ENCODE measurements around the gene MRPS16. TPM values are rescaled to one million over a fixed set of nuclear protein-coding genes. Genes with fewer than 3 reads are reported as not detected.
"Not testable (repeated sequence)": the region's sequence is repeated elsewhere in the genome, so short reads cannot be mapped to it uniquely, and the experiment has no call there.

Gene MRPS16
- total RNA-seq (2014; rRNA removed; shearing (Covaris generic)): 63.8 and 79.0 TPM in 2 replicates

DNA sequence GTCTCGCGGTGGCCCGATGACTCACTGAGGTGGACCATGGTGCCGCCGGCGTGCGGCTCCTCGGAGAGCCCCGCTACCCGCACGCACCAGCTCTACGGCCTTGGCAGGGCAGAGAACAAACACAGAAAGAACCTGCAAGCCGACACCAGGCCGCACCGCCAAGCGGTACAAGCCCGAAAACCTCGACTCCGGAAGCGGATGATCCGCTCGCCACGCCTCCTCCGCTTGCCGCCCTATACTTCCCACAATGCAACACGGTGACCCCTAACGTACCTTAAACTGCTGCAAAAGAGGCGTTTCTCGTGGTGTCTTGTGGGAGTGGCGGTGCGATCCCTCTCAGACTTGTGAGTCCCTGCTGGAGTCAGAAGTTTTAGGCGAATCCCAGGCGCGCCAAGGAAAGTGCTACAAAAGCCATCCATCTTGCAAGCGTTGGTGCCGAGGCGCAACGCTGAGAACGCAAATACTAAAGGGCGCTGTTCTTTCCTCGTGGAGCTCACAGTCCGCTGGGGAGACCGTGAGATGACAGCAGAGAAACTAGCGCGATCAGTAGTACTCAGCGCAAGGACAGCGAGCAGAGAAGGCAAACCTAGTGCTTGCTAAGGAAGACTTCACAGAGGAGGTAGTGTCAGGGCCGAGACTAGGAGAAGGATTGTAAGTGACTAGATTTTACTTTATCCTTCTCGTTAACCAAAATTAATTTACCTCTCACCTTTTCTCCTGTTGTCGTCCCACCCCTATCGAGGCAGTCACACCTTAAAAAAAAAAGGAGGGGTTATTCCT, at the start of gene MRPS16:
Gene MRPS16, minus strand, starts transcription at position 200 of the 780 bp plus-strand sequence. Its CDS starts 162 bp downstream, at position 38.
- Histone ChIP-seq H3K36me3 (peaks cover 39% of the 10 kb centered on the region), H3K27me3 (replicated peaks) (no peaks in the 10 kb centered on the region), H3K4me3 (peak within 1 kb of the TSS; percentile 63), H3K9me3 (replicated peaks) (no peaks in the 10 kb centered on the region), H3K4me1 (replicated peaks) (peaks cover 15% of the 10 kb centered on the region), H3K27ac (peak within 1 kb of the TSS; percentile 76)
- peak; percentile 96 for DNase-seq (ENCODE audit: low read depth in 1 of 2, low spot score in 2 of 2)

DNA sequence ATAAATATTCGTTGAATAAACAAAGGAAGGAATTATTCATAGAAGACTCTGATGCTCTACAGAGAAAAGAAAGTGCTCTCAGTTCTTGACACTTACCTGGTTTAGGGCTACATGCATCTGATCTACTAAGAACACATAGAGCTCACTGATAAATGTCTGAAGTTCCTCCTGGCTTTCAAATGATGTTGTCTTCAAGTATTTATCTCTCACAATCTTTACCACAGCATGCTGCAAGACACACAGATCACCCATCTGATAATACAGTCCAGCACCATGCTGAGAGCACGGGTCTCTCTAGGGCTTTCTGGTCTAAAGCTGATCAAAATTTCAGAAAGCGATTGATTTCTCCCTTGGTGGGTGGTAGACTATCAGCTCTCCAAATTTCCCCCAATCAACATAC, 44.5 kb upstream of the MRPS16 start:
- Histone ChIP-seq H3K9me3 (replicated peaks) (no peaks in the 10 kb centered on the region), H3K4me3 (no peak overlapping the region), H3K27me3 (replicated peaks) (no peaks in the 10 kb centered on the region; the same call in 1 of the 2 replicates), H3K36me3 (no peaks in the 10 kb centered on the region), H3K4me1 (replicated peaks) (no peaks in the 10 kb centered on the region), H3K27ac (no peak overlapping the region)
- no peak for DNase-seq (ENCODE audit: low read depth in 1 of 2, low spot score in 2 of 2)

DNA sequence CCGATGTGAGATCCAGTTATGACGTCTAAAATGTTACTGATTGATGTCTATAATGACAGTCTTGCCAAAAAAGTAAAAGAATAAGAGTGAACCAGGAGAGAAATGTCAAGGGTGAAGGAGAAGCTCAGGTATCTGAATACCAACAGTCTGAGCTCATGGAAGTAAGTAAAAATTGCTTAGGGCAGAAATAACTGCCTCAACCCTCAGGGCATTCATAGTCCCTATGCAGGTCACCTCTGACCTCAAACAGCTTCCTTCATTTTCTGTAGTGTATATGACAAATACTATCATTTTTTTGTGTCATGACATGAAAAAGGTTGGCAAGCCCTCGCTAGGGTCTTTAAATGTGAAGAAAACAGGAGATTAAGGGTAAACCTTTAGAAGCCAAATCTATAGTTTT, 41.0 kb upstream of the MRPS16 start:
- no peak overlapping the region for H3K4me3 ChIP-seq
- H3K27me3 ChIP-seq (replicated peaks): no peaks in the 10 kb centered on the region; the same call in 1 of the 2 replicates
- H3K36me3 ChIP-seq: no peaks in the 10 kb centered on the region

DNA sequence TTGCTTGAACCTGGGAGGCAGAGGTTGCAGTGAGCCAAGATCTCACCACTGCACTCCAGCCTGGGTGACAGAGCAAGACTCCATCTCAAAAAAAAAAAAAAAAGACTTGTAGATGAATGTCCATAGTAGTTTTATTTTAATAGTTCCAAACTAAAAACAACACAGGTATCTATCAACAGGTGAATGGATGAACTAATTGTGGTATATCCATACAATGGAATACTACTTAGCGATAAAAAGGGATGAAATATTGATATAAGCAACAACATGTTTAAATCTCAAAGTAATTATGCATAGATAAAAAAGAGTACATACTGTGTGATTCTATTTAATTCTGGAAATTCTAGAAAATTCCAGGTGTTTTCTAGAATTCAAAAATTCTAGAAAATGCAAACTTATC, 37.5 kb upstream of the MRPS16 start:
- Histone ChIP-seq H3K4me3 (no peak overlapping the region), H3K27me3 (replicated peaks) (no peaks in the 10 kb centered on the region), H3K4me1 (replicated peaks) (no peaks in the 10 kb centered on the region), H3K27ac (no peak overlapping the region), H3K36me3 (no peaks in the 10 kb centered on the region), H3K9me3 (replicated peaks) (no peaks in the 10 kb centered on the region)
- DNase-seq (ENCODE audit: low read depth in 1 of 2, low spot score in 2 of 2): no peak

More for the DNA sequence above, 41.0 kb upstream of the MRPS16 start:
- no peaks in the 10 kb centered on the region for H3K4me1 ChIP-seq (replicated peaks)
- H3K9me3 ChIP-seq (replicated peaks): no peaks in the 10 kb centered on the region
- DNase-seq (ENCODE audit: low read depth in 1 of 2, low spot score in 2 of 2): no peak
- no peak overlapping the region for H3K27ac ChIP-seq

DNA sequence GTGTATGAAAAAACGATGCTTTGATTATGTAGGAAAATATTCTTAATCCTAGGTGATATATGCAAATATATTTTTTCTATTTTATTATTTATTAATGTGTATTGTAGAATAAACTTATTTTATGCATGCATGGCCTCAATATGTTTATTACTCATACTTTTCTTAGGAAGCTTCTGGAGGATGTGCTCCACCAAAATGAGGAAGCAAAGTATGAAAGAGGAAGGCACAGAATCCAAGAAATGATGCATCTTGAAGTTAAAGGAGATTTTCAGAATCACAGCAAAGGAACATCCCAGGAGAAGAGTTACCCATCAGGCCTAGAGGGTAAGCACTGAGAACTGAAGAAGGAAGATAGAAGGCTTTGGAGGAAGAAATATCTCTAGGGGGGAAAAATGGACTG, 35.0 kb upstream of the MRPS16 start:
- Histone ChIP-seq H3K27me3 (replicated peaks) (no peaks in the 10 kb centered on the region), H3K9me3 (replicated peaks) (no peaks in the 10 kb centered on the region), H3K27ac (no peak overlapping the region), H3K4me3 (no peak overlapping the region), H3K4me1 (replicated peaks) (no peaks in the 10 kb centered on the region), H3K36me3 (no peaks in the 10 kb centered on the region)
- no peak for DNase-seq (ENCODE audit: low read depth in 1 of 2, low spot score in 2 of 2)

DNA sequence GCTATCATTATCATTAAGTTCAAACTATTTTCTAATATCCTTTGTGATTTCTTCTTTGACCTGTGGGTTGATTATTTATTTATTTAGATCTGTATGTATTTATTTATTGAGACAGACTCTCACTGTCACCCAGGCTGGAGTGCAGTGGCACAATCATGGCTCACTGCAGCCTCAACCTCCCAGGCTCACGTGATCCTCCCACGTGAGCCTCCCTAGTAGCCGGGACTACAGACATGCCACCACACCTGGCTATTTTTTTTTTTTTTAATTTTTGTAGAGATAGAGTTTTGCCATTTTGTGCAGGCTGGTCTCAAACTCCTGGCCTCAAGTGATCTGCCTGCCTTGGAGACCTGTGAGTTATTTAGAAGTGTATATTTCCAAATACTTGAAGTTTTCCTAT, 28.7 kb upstream of the MRPS16 start:
- Histone ChIP-seq H3K27ac (no peak overlapping the region), H3K4me1 (replicated peaks) (peaks cover 4% of the 10 kb centered on the region), H3K4me3 (no peak overlapping the region), H3K27me3 (replicated peaks) (no peaks in the 10 kb centered on the region), H3K36me3 (no peaks in the 10 kb centered on the region), H3K9me3 (replicated peaks) (no peaks in the 10 kb centered on the region)
- no peak for DNase-seq (ENCODE audit: low read depth in 1 of 2, low spot score in 2 of 2)

DNA sequence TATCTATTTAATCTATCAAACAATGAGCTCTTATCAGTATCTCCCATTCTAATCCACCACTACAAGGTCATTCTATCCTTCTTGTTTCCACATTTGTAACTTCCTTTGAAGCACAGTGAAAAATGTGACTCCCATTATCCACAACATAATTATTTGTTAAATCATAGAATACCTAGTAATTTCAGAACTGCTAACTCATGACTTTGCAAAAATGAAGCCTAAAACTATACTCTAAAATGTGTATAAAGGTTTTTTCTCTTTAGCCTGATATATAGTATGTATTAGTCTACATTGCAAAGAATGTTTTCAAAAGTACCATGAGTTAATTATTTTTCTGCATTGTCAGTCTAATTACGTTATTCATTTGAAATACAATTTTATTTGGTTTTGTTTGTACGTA, 12.0 kb upstream of the MRPS16 start:
- no peak overlapping the region for H3K4me3 ChIP-seq
- H3K4me1 ChIP-seq (replicated peaks): peaks cover 11% of the 10 kb centered on the region
- H3K9me3 ChIP-seq (replicated peaks): peaks cover 2% of the 10 kb centered on the region; the same call in 1 of the 2 replicates
- H3K27me3 ChIP-seq (replicated peaks): no peaks in the 10 kb centered on the region
- H3K36me3 ChIP-seq: no peaks in the 10 kb centered on the region
- H3K27ac ChIP-seq: no peak overlapping the region
- no peak for DNase-seq (ENCODE audit: low read depth in 1 of 2, low spot score in 2 of 2)

DNA sequence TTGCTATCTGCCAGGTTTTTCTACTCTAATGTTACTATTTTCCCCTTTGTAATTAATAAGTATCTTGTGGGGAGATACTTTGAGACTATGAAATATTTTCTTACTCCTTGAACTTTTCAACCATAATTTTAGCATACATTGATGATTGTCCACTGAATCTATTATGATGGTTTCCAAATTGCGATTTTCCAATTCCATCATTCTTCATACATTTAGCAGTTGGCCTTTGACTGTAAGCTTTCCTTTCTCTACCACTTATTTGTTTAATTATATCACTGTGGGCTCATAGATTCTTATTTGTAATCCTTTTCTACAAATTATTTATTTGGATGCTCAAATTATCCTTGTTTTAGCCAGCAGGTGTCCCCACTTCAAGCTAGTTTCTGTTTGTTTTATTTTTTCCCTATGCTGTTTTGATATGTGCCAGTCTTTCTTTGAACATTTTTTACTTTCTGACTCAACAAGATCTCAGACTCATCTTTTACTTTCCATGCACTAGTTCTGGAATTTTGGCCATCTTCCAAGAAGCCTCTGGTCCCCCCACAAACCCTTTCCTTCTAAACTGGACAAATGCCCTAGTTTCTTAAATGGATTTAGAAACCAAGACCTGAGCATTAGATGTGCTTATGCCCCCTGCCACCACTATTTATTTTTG, 11.4 kb upstream of the MRPS16 start:
- Histone ChIP-seq H3K36me3 (no peaks in the 10 kb centered on the region), H3K4me3 (no peak overlapping the region), H3K27ac (no peak overlapping the region), H3K9me3 (replicated peaks) (peaks cover 6% of the 10 kb centered on the region; the same call in 1 of the 2 replicates), H3K4me1 (replicated peaks) (peaks cover 11% of the 10 kb centered on the region), H3K27me3 (replicated peaks) (no peaks in the 10 kb centered on the region)
- peak in 1 of 2 experiments; percentile 44 for DNase-seq (ENCODE audit: low read depth in 1 of 2, low spot score in 2 of 2)

DNA sequence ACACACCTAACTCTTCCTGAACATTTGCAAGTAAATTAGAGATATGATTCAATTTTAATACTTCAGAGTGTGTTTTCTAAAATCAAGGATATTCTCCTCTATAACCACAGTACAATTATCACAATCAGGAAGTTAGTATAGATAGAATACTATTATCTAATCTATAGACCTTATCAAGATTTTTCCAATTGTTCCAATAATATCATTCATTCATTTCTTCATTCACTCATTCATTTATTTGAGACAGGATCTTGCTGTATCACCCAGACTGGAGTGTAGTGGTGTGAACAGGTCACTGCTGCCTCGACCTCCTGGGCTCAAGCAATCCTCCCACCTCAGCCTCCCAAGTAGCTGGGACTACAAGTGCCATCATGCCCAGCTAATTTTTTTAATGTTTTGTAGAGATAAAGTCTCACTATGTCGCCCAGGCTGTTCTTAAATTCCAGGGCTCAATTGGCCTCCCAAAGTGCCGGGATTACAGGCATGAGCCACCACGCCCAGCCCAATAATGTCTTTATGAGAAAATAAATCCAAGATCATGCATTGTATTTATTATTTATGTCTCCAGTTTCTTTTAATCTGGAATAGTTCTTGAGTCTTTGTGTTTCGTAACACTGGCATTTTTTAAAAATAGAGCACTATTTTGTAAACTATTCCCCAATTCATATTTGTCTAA, 10.6 kb upstream of the MRPS16 start:
- no peaks in the 10 kb centered on the region for H3K36me3 ChIP-seq
- H3K27ac ChIP-seq: no peak overlapping the region
- peaks cover 11% of the 10 kb centered on the region for H3K4me1 ChIP-seq (replicated peaks)
- H3K9me3 ChIP-seq (replicated peaks): peaks cover 6% of the 10 kb centered on the region; the same call in 1 of the 2 replicates
- no peak overlapping the region for H3K4me3 ChIP-seq
- DNase-seq (ENCODE audit: low read depth in 1 of 2, low spot score in 2 of 2): no peak
- H3K27me3 ChIP-seq (replicated peaks): no peaks in the 10 kb centered on the region

DNA sequence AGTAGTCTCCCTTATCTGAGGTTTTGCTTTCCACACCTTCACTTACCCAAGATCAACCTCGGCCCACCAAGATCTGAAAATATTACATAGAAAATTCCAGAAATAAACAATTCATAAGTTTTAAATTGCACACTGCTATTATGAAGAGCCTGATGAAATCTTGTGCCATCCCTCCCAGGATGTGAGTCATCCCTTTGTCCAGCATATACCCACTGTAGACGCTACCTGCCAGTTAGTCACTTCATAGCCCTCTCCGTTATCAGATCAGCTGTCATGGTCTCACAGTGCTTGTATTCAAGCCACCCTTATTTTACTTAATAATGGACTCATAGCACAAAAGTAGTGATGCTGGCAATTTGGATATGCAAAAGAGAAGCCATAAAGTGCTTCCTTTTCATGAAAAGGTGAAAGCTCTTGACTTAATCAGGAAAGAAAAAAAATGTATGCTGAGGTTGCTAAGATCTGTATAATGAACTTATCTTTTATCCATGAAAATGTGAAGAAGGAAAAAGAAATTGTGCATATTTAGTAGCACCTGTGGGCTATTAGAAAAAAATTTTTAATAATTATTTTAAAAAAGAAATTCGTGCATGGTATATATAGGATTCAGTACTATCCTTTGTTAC, 9.8 kb upstream of the MRPS16 start:
- peaks cover 6% of the 10 kb centered on the region; the same call in 1 of the 2 replicates for H3K9me3 ChIP-seq (replicated peaks)
- no peak overlapping the region for H3K4me3 ChIP-seq
- peak; percentile 44 to 70 for DNase-seq (ENCODE audit: low read depth in 1 of 2, low spot score in 2 of 2)
- no peaks in the 10 kb centered on the region for H3K36me3 ChIP-seq
- H3K27ac ChIP-seq: peak overlapping the region; percentile 47; the same call in 1 of the 2 replicates
- H3K4me1 ChIP-seq (replicated peaks): peaks cover 11% of the 10 kb centered on the region
- no peaks in the 10 kb centered on the region for H3K27me3 ChIP-seq (replicated peaks)

DNA sequence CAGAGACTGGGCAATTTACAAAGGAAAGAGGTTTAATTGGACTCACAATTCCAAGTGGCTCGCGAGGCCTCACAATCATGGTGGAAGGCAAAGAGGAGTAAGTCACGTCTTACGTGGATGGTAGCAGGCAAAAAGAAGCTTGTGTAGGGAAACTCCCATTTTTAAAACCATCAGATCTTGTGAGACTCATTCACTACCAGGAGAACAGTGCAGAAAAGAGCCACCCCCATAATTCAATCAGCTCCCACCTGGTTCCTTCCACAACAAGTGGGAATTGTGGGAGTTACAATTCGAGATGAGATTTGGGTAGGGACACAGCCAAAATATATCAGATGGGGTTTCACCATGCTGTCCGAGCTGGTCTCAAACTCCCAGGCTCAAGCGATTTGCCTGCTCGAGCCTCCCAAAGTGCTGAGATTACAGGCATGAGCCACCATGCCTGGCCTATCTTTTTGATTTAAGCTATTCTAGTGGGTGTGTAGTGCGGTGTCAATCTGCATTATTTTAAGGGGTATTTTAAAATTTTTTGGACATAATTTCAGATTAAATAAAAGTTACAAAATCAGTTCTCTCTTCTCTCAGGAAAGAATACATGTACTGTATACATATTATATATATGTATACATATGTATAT, 9.0 kb upstream of the MRPS16 start:
- no peak overlapping the region for H3K4me3 ChIP-seq
- H3K9me3 ChIP-seq (replicated peaks): peaks cover 6% of the 10 kb centered on the region; the same call in 1 of the 2 replicates
- DNase-seq (ENCODE audit: low read depth in 1 of 2, low spot score in 2 of 2): no peak
- H3K27me3 ChIP-seq (replicated peaks): no peaks in the 10 kb centered on the region
- H3K4me1 ChIP-seq (replicated peaks): peaks cover 11% of the 10 kb centered on the region
- peak overlapping the region; percentile 47 for H3K27ac ChIP-seq
- H3K36me3 ChIP-seq: no peaks in the 10 kb centered on the region

DNA sequence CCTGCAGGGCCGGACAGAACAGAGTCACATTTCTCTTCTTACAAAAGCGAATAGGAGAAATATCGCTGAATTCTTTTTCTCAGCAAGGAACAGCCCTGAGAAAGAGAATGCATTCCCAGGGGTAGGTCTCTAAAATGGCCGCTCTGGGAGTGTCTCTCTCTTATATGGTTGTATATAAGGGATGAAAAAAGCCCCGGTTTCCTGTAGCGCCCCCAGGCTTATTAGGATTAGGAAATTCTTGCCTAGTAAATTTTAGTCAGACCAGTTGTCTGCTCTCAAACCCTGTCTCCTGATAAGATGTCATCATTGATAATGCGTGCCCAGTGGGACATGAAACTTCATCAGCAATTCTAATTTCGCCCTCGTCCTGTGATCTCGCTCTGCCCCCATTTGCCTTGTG, 6.2 kb upstream of the MRPS16 start:
- not testable (repeated sequence) for H3K9me3 ChIP-seq (replicated peaks); H3K4me3 ChIP-seq; H3K27me3 ChIP-seq (replicated peaks); H3K4me1 ChIP-seq (replicated peaks); H3K36me3 ChIP-seq; DNase-seq (ENCODE audit: low read depth in 1 of 2, low spot score in 2 of 2); H3K27ac ChIP-seq

DNA sequence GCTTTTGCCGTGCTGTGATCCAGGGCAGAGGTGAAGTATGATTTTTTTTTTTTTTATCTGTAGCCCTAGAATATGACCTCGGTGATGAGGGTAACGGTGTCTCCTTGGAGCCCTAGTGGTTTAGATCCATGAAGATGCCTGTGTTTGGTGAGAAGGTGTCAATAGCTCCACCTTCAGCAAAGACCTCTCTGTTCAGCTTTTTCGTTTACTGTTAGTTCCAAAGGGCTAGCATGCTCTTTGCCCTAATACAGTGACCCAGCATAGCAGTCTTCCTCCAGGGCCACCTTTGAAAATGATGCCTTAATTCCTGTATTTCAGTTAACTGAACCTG, 746 bp upstream of the MRPS16 start:
- H3K4me1 ChIP-seq (replicated peaks): peaks cover 10% of the 10 kb centered on the region
- no peaks in the 10 kb centered on the region for H3K27me3 ChIP-seq (replicated peaks)
- H3K27ac ChIP-seq: no peak overlapping the region
- no peak for DNase-seq (ENCODE audit: low read depth in 1 of 2, low spot score in 2 of 2)
- peak overlapping the region; percentile 63 for H3K4me3 ChIP-seq
- H3K36me3 ChIP-seq: peaks cover 33% of the 10 kb centered on the region
- no peaks in the 10 kb centered on the region for H3K9me3 ChIP-seq (replicated peaks)

Measured in SJSA1 (cell line).